HCT116 (cell line): ENCODE data around the gene ATOH8. TPM values are rescaled to one million over a fixed set of nuclear protein-coding genes. Genes with fewer than 3 reads are reported as not detected.

Source experiments
- ATAC-seq: fragments of 200-7000 bp; cut with Tn5 transposase; 2 replicates; pipeline ENCODE4 v1.9.1; 2020; ENCODE audit warnings: mild to moderate bottlenecking, moderate library complexity
- BruUV-seq: library from RNA; stranded (reverse); fragments of 400-500 nt; replicated peaks from 2 replicates; lab custom pipeline; 2021; lab: Mats Ljungman, UMichigan
- CTCF ChIA-PET: fragments of 300-600 bp; sonication (Branson Sonifier 250); formaldehyde crosslinking; loops from one replicate; lab custom pipeline; 2021; ENCODE audit warnings: antibody characterized with exemption; lab: Charles Lee
- POLR2A ChIA-PET: fragments of 300-600, 350-600 bp; sonication (Branson Sonifier 250); formaldehyde crosslinking; loops from one replicate; lab custom pipeline; 2021; ENCODE audit warnings: antibody characterized with exemption; lab: Charles Lee
- RAD21 ChIA-PET, 2 experiments: fragments of 300-600 bp; sonication (Branson Sonifier 250); formaldehyde crosslinking; loops; one replicate each; lab custom pipeline; 2023; ENCODE audit warnings: low total read pairs in 2 of 2; ENCODE audit not compliant: uncharacterized antibody in 2 of 2, unreplicated experiment in 2 of 2, low non-redundant PET in 1 of 2; lab: Charles Lee
- DNase-seq: peaks from one replicate; pipeline ENCODE4 v3.0.0-alpha.2; 2010; ENCODE audit warnings: low read depth, low spot score
- H2AFZ ChIP-seq: fragments of 200-600 bp; shearing (Covaris generic), sonication (generic); 2 replicates; pipeline ENCODE4 v1.6.1; 2017; ENCODE audit warnings: low read depth, mixed run types, mixed read lengths, antibody characterized with exemption, low read length; ENCODE audit not compliant: poor library complexity, severe bottlenecking
- H3K27ac ChIP-seq: 2 replicates; pipeline ENCODE4 v1.5.1; 2012; ENCODE audit warnings: low read depth, low read length
- H3K27me3 ChIP-seq: fragments of 200-600 bp; sonication (generic); 2 replicates; pipeline ENCODE4 v1.6.1; 2016; ENCODE audit warnings: mixed run types, low read length, mixed read lengths; ENCODE audit not compliant: insufficient read depth
- H3K36me3 ChIP-seq, 2 experiments: fragments of 200-500 bp in 1 of 2; fragments of 200-600 bp in 1 of 2; sonication (Bioruptor generic) in 1 of 2; sonication (generic) in 1 of 2; 2 replicates each; pipeline versions ENCODE4 v1.5.1 to v1.6.1; 2014 to 2016; ENCODE audit warnings: low read length in 2 of 2, inconsistent platforms in 1 of 2, mixed read lengths in 1 of 2, mixed run types in 1 of 2; ENCODE audit not compliant: insufficient read depth in 2 of 2, control insufficient read depth in 1 of 2
- H3K4me1 ChIP-seq, 2 experiments: fragments of 200-600 bp in 1 of 2; sonication (generic) in 1 of 2; 2 replicates each; pipeline versions ENCODE4 v1.5.1 to v1.6.1; 2012 to 2017; ENCODE audit warnings: low read length in 2 of 2, inconsistent platforms in 1 of 2, mild to moderate bottlenecking in 1 of 2, mixed read lengths in 1 of 2, mixed run types in 1 of 2, moderate library complexity in 1 of 2; ENCODE audit not compliant: insufficient read depth in 2 of 2, control insufficient read depth in 1 of 2
- H3K4me2 ChIP-seq: fragments of 200-600 bp; sonication (generic); 2 replicates; pipeline ENCODE4 v1.6.1; 2017; ENCODE audit warnings: mixed run types, low read length, mixed read lengths
- H3K4me3 ChIP-seq, 2 experiments: fragments of 200-600 bp in 1 of 2; sonication (generic) in 1 of 2; replicated peaks in 1 of 2; 2 replicates each; pipeline ENCODE4 v1.5.1; 2011 to 2016; ENCODE audit warnings: low read length in 2 of 2, control low read depth in 1 of 2, low read depth in 1 of 2, mild to moderate bottlenecking in 1 of 2, mixed read lengths in 1 of 2, mixed run types in 1 of 2
- H3K79me2 ChIP-seq: fragments of 200-600 bp; sonication (generic); 2 replicates; pipeline ENCODE4 v1.6.1; 2017; ENCODE audit warnings: mild to moderate bottlenecking, mixed run types, low read length, moderate library complexity, mixed read lengths; ENCODE audit not compliant: insufficient read depth
- H3K9ac ChIP-seq: fragments of 200-600 bp; sonication (generic); 2 replicates; pipeline ENCODE4 v1.6.1; 2016; ENCODE audit warnings: low read length, mixed read lengths
- H3K9me2 ChIP-seq: fragments of 200-600 bp; sonication (generic), shearing (Covaris generic); 2 replicates; pipeline ENCODE4 v1.6.1; 2017; ENCODE audit warnings: mixed run types, mild to moderate bottlenecking, moderate library complexity; ENCODE audit not compliant: insufficient read depth
- H3K9me3 ChIP-seq, 2 experiments: fragments of 200-500 bp in 1 of 2; fragments of 200-600 bp in 1 of 2; sonication (Bioruptor generic) in 1 of 2; sonication (generic) in 1 of 2; 2 replicates each; pipeline ENCODE4 v1.6.1; 2014 to 2017; ENCODE audit warnings: low read length in 2 of 2, mixed read lengths in 2 of 2, inconsistent platforms in 1 of 2, low read depth in 1 of 2, mild to moderate bottlenecking in 1 of 2, mixed run types in 1 of 2, moderate library complexity in 1 of 2; ENCODE audit not compliant: control insufficient read depth in 1 of 2, insufficient read depth in 1 of 2
- H4K20me1 ChIP-seq: fragments of 200-600 bp; sonication (generic), shearing (Covaris generic); 2 replicates; pipeline ENCODE4 v1.6.1; 2017; ENCODE audit warnings: mixed run types, mild to moderate bottlenecking, moderate library complexity; ENCODE audit not compliant: insufficient read depth
- ELF1 ChIP-seq: IDR thresholded peaks from 2 replicates; pipeline ENCODE4 v1.6.1; 2012; ENCODE audit warnings: low read depth, borderline replicate concordance
- EZH2phosphoT487 ChIP-seq: fragments of 200-600 bp; IDR thresholded peaks from 2 replicates; pipeline ENCODE4 v1.6.1; 2018; ENCODE audit warnings: antibody characterized with exemption, borderline replicate concordance
- RAD21 ChIP-seq: IDR thresholded peaks from 2 replicates; pipeline ENCODE4 v1.6.1; 2012; ENCODE audit warnings: low read depth, mild to moderate bottlenecking
- SP1 ChIP-seq: IDR thresholded peaks from 2 replicates; pipeline ENCODE4 v1.6.1; 2012; ENCODE audit warnings: low read depth
- TCF7L2 ChIP-seq: IDR thresholded peaks from 2 replicates; pipeline ENCODE4 v1.7.0; 2011; ENCODE audit warnings: borderline replicate concordance, inconsistent platforms; ENCODE audit not compliant: insufficient read depth, insufficient read length; ENCODE audit errors: extremely low read depth
- YY1 ChIP-seq: IDR thresholded peaks from 2 replicates; pipeline ENCODE4 v1.6.1; 2011; ENCODE audit warnings: low read length, low read depth, moderate library complexity, mild to moderate bottlenecking; ENCODE audit not compliant: insufficient replicate concordance; ENCODE audit errors: extremely low read depth
- ZFX ChIP-seq: fragments of 450-650 bp; IDR thresholded peaks from 2 replicates; pipeline ENCODE4 v1.6.1; 2017
- intact Hi-C: fragments of 100-400 bp; cut with micrococcal nuclease; formaldehyde crosslinking; loops from 2 replicates; pipeline ENCODE4 v1.10.0; 2022
- total RNA-seq: library from RNA; stranded (reverse); gene quantifications from one replicate; pipeline ENCODE4 v1.2.1, GENCODE V29; 2021; ENCODE audit not compliant: unreplicated experiment
- TF ChIP-seq, protein P1 (sequence below), 3 experiments: fragments of 200-600 bp in 1 of 3; sonication (generic) in 1 of 3; IDR thresholded peaks in 2 of 3; conservative IDR thresholded peaks in 1 of 3; 2 replicates each; pipeline ENCODE4 v1.5.1; 2012 to 2017; ENCODE audit warnings: low read depth in 2 of 3, low read length in 2 of 3, antibody characterized with exemption in 1 of 3, borderline replicate concordance in 1 of 3, control low read depth in 1 of 3, mild to moderate bottlenecking in 1 of 3, mixed read lengths in 1 of 3, mixed run types in 1 of 3, moderate library complexity in 1 of 3; ENCODE audit not compliant: insufficient read depth in 1 of 3

Gene ATOH8
- total RNA-seq, 1 experiment from 2014 or later = 0.74 TPM

DNA sequence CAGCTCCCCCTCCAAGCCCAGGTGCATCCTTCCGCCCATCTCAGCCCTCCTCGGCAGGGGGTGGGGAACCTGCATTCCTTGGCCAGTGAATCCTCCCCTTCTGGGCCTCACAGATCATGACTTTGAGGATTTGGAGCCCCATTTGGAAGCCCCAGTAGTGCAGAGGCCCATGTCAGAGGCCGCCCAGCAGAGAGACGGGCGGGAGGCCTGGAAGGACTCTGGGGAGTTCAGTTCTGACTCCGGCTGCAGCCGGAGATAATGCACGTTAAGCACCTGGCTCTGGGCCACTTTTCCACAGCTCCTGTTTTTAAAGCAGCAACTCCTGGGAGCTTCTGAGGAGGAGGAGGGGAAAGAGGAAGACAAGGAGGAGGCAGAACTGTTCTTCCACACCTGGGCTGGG is 14.9 kb downstream of the ATOH8 start:
- Histone ChIP-seq H3K4me3 (no peak overlapping the region), H4K20me1 (no peaks in the 10 kb centered on the region), H3K27ac (no peak overlapping the region), H3K4me1 (peaks cover 51 to 57% of the 10 kb centered on the region in 2 experiments), H3K27me3 (peaks cover 7% of the 10 kb centered on the region; the same call in 1 of the 2 replicates), H3K9ac (no peak overlapping the region), H2AFZ (no peak overlapping the region), H3K36me3 (no peaks in the 10 kb centered on the region), H3K4me2 (peak overlapping the region; percentile 30; the same call in 1 of the 2 replicates), H3K9me2 (no peaks in the 10 kb centered on the region), H3K79me2 (no peaks in the 10 kb centered on the region), H3K9me3 (no peaks in the 10 kb centered on the region)
- no peak for DNase-seq
- BruUV-seq = no TSS peak
- intact Hi-C loops = no loop called here
- no peak for ATAC-seq
- ChIA-PET CTCF (interaction anchor here (1.3 to 1.6 kb wide), 2 partner anchors 8 to 15 kb away, joined by 3 to 4 read pairs; partner anchors contain the start of gene ATOH8), RAD21 (interaction anchor here in 1 of 2 experiments (0.7 kb wide), 1 partner anchor 40 kb away, joined by 3 read pairs; no protein-coding TSS in a partner anchor), POLR2A (no interaction called here)
- TF ChIP-seq YY1 = no peak
- TF ChIP-seq TCF7L2 = no peak
- TF ChIP-seq RAD21 = no peak
- TF ChIP-seq ELF1 = no peak
- no peak for TF ChIP-seq EZH2phosphoT487
- no peak for TF ChIP-seq SP1

DNA sequence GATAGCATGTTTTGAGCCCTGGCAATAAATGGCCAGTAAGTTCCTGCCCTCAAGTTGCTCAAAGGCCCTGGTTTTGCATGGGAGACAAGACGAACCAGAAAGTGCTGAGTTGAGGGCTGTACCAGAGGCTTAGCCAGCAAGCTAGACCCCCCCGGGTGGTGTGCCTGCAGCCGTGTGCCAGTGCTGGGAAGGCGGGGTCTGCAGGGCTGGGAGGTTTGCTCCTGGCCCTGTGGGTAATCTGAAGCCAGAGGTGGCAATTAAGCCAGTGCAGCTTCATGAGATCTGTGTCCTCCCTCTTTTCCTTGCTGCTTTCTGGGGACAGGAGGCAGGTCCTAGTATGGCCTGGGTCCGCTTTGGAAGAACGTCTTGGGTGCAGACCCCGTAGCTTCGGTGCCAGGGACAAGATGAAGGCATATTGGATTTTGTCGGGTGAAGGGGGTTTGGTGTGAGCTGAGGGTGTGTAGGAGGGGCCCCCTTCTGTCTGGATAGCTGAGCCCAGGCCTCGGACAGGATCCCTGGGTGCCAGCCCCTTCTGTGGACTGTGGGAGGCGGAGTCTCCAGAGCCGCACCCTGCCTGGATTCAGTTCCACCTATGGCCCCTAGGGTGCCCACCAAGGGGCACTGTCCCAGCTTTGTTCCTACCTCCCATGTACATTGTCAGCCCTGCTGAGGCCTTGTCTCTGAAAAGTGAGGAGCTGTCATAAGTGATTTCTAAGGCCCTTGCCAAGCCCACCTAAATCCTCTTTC is 15.6 kb downstream of the ATOH8 start:
- Histone ChIP-seq H3K4me2 (peak overlapping the region; percentile 30), H3K36me3 (no peaks in the 10 kb centered on the region), H3K4me3 (no peak overlapping the region), H3K79me2 (no peaks in the 10 kb centered on the region), H3K27ac (no peak overlapping the region), H3K4me1 (peaks cover 51 to 58% of the 10 kb centered on the region in 2 experiments), H3K27me3 (peaks cover 11% of the 10 kb centered on the region; the same call in 1 of the 2 replicates), H3K9me3 (no peaks in the 10 kb centered on the region), H2AFZ (no peak overlapping the region), H3K9me2 (no peaks in the 10 kb centered on the region), H4K20me1 (no peaks in the 10 kb centered on the region), H3K9ac (no peak overlapping the region)
- DNase-seq (no peak), ATAC-seq (peak; percentile 59)
- BruUV-seq = no TSS peak
- ChIA-PET POLR2A (interaction anchor here (0.6 kb wide), 1 partner anchor 14 kb away, joined by 6 read pairs; no protein-coding TSS in a partner anchor), CTCF (interaction anchor here (1.3 to 1.6 kb wide), 2 partner anchors 9 to 16 kb away, joined by 3 to 4 read pairs; partner anchors contain the start of gene ATOH8), RAD21 (interaction anchor here (0.5 to 0.7 kb wide), 2 partner anchors 14 to 41 kb away, joined by 3 read pairs; no protein-coding TSS in a partner anchor)
- intact Hi-C loops = no loop called here
- TF ChIP-seq, protein P1, sequence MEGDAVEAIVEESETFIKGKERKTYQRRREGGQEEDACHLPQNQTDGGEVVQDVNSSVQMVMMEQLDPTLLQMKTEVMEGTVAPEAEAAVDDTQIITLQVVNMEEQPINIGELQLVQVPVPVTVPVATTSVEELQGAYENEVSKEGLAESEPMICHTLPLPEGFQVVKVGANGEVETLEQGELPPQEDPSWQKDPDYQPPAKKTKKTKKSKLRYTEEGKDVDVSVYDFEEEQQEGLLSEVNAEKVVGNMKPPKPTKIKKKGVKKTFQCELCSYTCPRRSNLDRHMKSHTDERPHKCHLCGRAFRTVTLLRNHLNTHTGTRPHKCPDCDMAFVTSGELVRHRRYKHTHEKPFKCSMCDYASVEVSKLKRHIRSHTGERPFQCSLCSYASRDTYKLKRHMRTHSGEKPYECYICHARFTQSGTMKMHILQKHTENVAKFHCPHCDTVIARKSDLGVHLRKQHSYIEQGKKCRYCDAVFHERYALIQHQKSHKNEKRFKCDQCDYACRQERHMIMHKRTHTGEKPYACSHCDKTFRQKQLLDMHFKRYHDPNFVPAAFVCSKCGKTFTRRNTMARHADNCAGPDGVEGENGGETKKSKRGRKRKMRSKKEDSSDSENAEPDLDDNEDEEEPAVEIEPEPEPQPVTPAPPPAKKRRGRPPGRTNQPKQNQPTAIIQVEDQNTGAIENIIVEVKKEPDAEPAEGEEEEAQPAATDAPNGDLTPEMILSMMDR (IDR thresholded peaks at IDR 0.05 in 2 of 3, conservative IDR thresholded peaks at IDR 0.05 in 1 of 3; ENCODE audit: borderline replicate concordance in 1 of 3, insufficient read depth in 1 of 3, low read depth in 2 of 3, low read length in 2 of 3) = peak in 2 of 3 experiments; percentile 62 to 71; a peak in 4 of 6 replicates
- no peak for TF ChIP-seq ZFX
- TF ChIP-seq, all 23 proteins: peak for 1
